Activated CD8-positive, alpha-beta T cell treated with anti-CD3 and anti-CD28 coated beads for 36 hours (primary cell): ENCODE data around the gene TMEM161A. TPM values are rescaled to one million over a fixed set of nuclear protein-coding genes. Genes with fewer than 3 reads are reported as not detected.

ENCODE experiments used
- ATAC-seq: fragments of 200-7000 bp; cut with Tn5 transposase; one replicate; pipeline ENCODE4 v1.10.0; 2021; ENCODE audit warnings: mild to moderate bottlenecking, moderate library complexity
- CTCF ChIA-PET: fragments of 350-600 bp; sonication (Branson Sonifier 250); formaldehyde crosslinking; loops from one replicate; lab custom pipeline; 2021; ENCODE audit warnings: antibody characterized with exemption; lab: Charles Lee
- POLR2A ChIA-PET: fragments of 350-600 bp; sonication (Branson Sonifier 250); formaldehyde crosslinking; loops from one replicate; lab custom pipeline; 2021; ENCODE audit warnings: antibody characterized with exemption; lab: Charles Lee
- DNase-seq: peaks from one replicate; pipeline ENCODE4 v3.0.0-alpha.2; 2020
- H3K27ac Mint-ChIP-seq: one replicate; pipeline ENCODE4 v1.8.0; 2021; ENCODE audit warnings: mild to moderate bottlenecking, mixed read lengths
- H3K27me3 Mint-ChIP-seq: one replicate; pipeline ENCODE4 v1.8.0; 2021; ENCODE audit warnings: mixed read lengths
- H3K36me3 Mint-ChIP-seq: one replicate; pipeline ENCODE4 v1.8.0; 2021; ENCODE audit warnings: low read depth, mixed read lengths
- H3K4me1 Mint-ChIP-seq: one replicate; pipeline ENCODE4 v1.8.0; 2021; ENCODE audit warnings: low read depth, mixed read lengths
- H3K4me3 Mint-ChIP-seq: one replicate; pipeline ENCODE4 v1.8.0; 2021; ENCODE audit warnings: mild to moderate bottlenecking, moderate library complexity, mixed read lengths
- H3K9me3 Mint-ChIP-seq: one replicate; pipeline ENCODE4 v1.8.0; 2021; ENCODE audit warnings: mixed read lengths
- intact Hi-C: fragments of 100-400 bp; cut with micrococcal nuclease; formaldehyde crosslinking; loops from one replicate; pipeline ENCODE4 v1.10.0; 2022
- total RNA-seq, 2 experiments: library from RNA; stranded (reverse); gene quantifications; one replicate each; pipeline ENCODE4 v1.2.3, GENCODE V29; 2021
- TF ChIP-seq, protein P1 (sequence below): fragments of 200-600 bp; IDR thresholded peaks from one replicate; pipeline ENCODE4 v1.8.0; 2022; ENCODE audit warnings: antibody characterized with exemption, mild to moderate bottlenecking

Gene TMEM161A
- total RNA-seq, 2 experiments from 2014 or later = 24.4 to 26.2 TPM

DNA sequence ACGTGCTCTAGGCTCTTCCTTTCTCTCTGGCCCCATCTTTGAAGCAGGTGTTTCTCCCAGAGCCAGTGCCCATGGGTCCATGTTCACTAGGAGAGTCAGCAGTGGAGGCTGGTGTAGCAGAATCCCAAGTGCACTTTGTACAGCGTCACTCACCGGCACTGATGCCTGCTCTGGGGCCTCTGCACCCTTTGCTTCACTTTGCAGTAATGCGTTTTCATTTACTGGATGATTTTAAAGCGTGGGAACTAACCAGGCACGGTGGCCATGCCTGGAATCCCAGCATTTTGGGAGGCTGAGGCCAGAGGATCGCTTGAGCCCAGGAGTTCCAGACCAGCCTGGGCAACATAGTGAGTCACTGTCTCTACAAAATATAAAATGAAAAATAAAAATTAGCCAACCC is 43.8 kb downstream of the TMEM161A start:
- H3K27ac Mint-ChIP-seq = no peak overlapping the region
- intact Hi-C loops = no loop called here
- POLR2A ChIA-PET = no interaction called here
- H3K4me1 Mint-ChIP-seq = no peaks in the 10 kb centered on the region
- H3K27me3 Mint-ChIP-seq = no peaks in the 10 kb centered on the region
- ATAC-seq (no peak), DNase-seq (no peak)
- CTCF ChIA-PET = no interaction called here
- H3K36me3 Mint-ChIP-seq = no peaks in the 10 kb centered on the region
- H3K9me3 Mint-ChIP-seq = no peaks in the 10 kb centered on the region
- H3K4me3 Mint-ChIP-seq = no peak overlapping the region
- TF ChIP-seq, protein P1, sequence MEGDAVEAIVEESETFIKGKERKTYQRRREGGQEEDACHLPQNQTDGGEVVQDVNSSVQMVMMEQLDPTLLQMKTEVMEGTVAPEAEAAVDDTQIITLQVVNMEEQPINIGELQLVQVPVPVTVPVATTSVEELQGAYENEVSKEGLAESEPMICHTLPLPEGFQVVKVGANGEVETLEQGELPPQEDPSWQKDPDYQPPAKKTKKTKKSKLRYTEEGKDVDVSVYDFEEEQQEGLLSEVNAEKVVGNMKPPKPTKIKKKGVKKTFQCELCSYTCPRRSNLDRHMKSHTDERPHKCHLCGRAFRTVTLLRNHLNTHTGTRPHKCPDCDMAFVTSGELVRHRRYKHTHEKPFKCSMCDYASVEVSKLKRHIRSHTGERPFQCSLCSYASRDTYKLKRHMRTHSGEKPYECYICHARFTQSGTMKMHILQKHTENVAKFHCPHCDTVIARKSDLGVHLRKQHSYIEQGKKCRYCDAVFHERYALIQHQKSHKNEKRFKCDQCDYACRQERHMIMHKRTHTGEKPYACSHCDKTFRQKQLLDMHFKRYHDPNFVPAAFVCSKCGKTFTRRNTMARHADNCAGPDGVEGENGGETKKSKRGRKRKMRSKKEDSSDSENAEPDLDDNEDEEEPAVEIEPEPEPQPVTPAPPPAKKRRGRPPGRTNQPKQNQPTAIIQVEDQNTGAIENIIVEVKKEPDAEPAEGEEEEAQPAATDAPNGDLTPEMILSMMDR = no peak

DNA sequence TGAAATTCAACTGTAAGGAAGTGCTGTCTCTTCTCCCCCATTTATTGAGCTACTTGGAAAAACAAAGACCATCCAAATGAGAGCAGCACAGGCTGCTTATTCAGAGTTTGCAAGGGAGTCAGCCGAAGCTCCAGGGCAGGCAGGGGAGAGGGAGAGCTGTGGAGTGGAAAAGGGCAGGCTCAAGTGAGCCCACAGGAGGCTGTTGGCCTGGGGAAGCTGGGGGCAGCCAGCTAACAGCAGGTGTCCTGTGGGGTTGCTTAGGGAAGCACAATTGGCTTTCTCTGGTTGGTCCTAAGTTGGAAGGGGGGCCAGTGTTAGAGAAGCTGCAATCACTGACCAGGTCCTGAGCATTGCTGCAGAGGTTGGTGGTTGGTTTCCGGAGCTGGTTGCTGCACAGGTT is 50.6 kb downstream of the TMEM161A start:
- H3K36me3 Mint-ChIP-seq = no peaks in the 10 kb centered on the region
- no peaks in the 10 kb centered on the region for H3K9me3 Mint-ChIP-seq
- DNase-seq (no peak), ATAC-seq (no peak)
- intact Hi-C loops = no loop called here
- POLR2A ChIA-PET = no interaction called here
- H3K4me3 Mint-ChIP-seq = no peak overlapping the region
- no peaks in the 10 kb centered on the region for H3K27me3 Mint-ChIP-seq
- no peak overlapping the region for H3K27ac Mint-ChIP-seq
- CTCF ChIA-PET = interaction anchor here (1.3 to 1.4 kb wide), 2 partner anchors 22 to 28 kb away, joined by 4 read pairs; no protein-coding TSS in a partner anchor
- no peaks in the 10 kb centered on the region for H3K4me1 Mint-ChIP-seq
- TF ChIP-seq, protein P1 = no peak

DNA sequence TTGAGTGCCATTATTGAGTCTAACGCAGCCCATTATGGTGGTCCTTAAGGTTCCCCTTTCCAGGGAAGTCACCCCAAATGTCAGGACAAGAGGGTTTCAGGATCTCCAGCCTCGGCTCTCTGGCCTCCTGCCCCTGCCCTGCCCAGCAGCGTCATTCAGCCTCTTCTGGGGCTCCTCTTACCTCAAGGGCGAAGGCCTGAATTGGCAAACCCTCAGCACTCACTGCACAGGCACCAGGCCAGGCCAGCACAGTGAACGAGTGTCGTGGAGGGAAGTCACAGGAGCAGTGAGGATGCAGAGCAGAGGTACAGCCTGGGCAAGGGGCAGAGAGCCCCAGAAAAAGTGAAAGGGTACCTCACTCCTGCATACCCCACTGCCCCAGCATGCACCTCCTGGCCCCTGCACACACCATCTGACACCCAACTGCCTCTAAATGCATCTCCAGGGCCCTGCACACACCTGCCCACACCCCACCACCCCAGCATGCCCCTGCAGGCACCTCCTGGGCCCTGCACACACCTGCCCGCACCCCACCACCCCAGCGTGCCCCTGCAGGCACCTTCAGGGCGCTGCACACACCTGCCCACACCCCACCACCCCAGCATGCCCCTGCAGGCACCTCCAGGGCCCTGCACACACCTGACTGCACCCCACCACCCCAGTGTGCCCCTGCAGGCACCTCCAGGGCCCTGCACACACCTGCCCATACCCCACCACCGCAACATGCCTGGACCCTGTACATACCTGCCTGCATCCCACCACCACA is 54.7 kb downstream of the TMEM161A start:
- Mint-ChIP-seq H3K27ac (no peak overlapping the region), H3K4me1 (no peaks in the 10 kb centered on the region), H3K27me3 (no peaks in the 10 kb centered on the region), H3K36me3 (no peaks in the 10 kb centered on the region), H3K9me3 (no peaks in the 10 kb centered on the region), H3K4me3 (no peak overlapping the region)
- TF ChIP-seq, protein P1 = no peak
- intact Hi-C loops = no loop called here
- POLR2A ChIA-PET = no interaction called here
- CTCF ChIA-PET = no interaction called here
- DNase-seq = no peak
- ATAC-seq = no peak

DNA sequence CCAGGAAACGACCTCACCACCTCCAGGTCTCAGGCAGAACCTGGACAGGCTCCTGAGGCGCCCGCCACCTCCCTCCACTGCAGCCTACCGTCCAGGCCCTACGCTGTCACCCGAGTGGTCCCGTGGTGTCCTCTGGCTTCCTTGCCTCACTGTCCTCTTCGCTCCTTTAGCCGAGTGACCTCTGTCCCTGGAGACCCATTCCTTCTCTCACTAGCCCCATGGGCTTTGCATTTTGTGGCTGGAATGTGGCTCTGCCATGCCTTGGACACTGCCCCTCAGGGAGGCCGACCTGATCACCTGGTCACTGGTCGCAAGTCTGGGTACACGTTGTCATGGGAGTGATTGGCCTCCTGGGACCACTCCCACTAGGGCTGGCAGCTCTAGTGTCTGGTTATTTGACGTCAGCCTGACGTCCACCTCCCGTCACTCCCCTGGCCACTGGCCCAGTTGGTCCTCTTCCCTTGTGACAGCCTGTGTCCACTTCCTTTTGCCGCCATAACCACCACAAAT is 56.6 kb downstream of the TMEM161A start:
- intact Hi-C loops = no loop called here
- H3K27ac Mint-ChIP-seq = no peak overlapping the region
- POLR2A ChIA-PET = no interaction called here
- H3K9me3 Mint-ChIP-seq = no peaks in the 10 kb centered on the region
- H3K4me1 Mint-ChIP-seq = no peaks in the 10 kb centered on the region
- peaks cover 3% of the 10 kb centered on the region for H3K36me3 Mint-ChIP-seq
- CTCF ChIA-PET = no interaction called here
- no peak overlapping the region for H3K4me3 Mint-ChIP-seq
- no peak for ATAC-seq
- TF ChIP-seq, protein P1 = no peak
- no peaks in the 10 kb centered on the region for H3K27me3 Mint-ChIP-seq
- DNase-seq = no peak

DNA sequence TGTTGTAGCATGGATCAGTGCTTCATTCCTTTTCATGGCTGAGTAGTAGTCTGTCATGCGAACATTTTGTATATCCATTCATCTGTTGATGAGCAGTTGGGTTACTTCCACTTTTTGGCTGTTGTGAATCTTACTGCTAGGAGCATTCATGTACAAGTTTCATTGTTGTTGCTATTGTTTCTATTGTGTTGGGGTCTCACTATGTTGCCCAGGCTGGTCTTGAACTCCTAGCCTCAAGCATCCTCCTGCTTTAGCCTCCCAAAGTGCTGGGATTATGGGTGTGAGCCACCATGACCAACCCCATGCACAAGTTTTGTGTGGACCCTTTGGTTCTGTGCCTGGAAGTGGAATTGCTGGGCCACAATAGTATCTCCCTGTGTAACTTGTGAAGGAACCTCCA is 58.7 kb downstream of the TMEM161A start:
- Mint-ChIP-seq H3K36me3 (peaks cover 3% of the 10 kb centered on the region), H3K9me3 (no peaks in the 10 kb centered on the region), H3K4me3 (no peak overlapping the region), H3K4me1 (peaks cover under 1% of the 10 kb centered on the region), H3K27me3 (no peaks in the 10 kb centered on the region), H3K27ac (no peak overlapping the region)
- TF ChIP-seq, protein P1 = no peak
- ATAC-seq = no peak
- ChIA-PET POLR2A (no interaction called here), CTCF (no interaction called here)
- intact Hi-C loops = no loop called here
- no peak for DNase-seq
